Activated CD4-positive, alpha-beta T cell treated with anti-CD3 and anti-CD28 coated beads, Interleukin-10, Interleukin-2, amounts not matched to agents 100 ng/mL and 50 ng/mL, durations not matched to agents 16 hours and 8 hours (primary cell): ENCODE data around the gene SOBP.
"Not testable (repeated sequence)": the region's sequence is repeated elsewhere in the genome, so short reads cannot be mapped to it uniquely, and the experiment has no call there.

Experiments
- DNase-seq: peaks from one replicate; pipeline ENCODE4 v3.0.0-alpha.2; 2020

The SOBP gene

DNA sequence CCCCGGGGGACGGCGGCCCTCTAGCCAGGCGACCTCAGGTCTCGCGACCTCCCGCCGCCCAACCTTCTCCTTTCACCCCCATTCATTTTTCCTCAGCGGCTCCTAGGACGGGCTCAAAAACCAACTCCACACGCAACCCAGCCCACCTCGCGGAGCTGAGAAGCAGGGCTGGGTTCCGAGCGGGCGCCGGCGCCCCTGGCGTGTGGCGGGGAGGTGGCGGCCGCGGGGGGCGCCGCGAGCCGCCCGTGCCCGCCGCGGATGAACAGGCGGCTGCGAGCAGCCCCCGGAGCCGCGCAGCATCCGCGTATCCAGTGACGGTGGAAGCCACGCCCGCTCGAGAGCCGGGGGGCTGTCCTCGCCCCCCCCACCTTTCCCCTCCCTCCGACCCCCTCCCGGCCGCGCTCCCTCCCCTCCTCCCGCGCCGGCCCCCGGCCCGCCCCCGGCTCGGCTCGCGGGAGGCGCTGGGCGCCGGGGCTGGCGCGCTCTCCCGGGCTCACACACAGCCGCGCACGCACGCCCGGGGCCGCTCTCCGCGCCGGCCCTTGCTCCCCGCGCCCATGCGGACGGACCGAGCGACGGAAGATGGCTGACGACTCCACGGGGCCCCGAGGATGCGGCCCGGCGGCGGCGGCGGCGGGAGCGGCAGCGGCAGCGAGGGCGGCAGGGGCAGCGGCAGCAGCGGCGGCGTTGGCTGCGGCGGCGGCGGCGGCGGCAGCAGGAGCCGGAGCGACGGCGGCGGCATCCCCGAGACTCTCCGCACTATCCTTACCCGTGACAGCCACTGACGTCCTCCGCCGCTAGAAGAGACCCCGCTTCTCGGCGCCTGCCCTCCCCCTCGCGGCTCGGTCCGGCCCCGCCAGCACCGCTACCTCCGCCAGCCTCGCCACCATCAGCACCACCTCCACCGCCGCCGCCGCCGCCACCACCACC, at the start of gene SOBP:
Gene SOBP (plus strand): TSS at position 482 of the 930 bp plus-strand sequence. CDS start 500 bp downstream, outside the sequence.
- DNase-seq = peak; percentile 32

DNA sequence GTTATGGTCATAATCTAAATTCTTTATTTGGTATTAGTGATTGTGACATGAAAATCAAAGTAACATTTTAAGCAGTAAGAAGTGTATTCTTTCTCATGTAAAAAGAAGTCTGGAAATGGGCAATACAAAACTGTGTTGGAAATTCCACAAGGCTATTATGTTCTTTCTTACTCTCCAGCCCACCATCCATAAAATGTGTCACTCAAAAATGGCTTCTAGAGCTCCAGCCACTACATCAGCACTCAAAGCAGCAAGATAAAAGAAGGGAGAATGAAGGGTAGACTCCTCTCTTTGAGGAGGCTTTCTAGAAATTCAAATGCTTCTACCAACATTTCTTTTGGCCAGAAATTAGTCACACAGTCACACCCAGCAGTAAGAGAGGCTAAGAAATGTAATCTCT, 49.0 kb upstream of the SOBP start:
- DNase-seq = no peak

DNA sequence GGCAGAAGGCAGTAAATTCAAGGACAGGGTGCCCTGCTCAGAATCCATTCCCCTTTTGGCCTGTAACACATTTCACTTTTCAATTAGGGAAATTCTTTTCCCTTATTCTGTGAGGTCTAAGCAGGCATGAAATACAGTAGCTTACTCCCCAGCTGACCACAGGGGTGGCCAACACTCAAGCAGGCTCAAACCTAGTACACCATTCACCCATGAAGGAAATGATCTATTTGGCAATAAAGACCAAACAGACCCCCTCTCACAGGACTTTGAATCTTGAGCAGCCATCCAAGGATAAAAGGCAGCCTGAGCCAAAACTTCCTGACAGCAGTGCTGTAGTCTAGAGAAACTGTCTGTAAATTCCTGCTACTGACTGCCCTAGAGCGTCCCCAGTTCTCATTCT, 48.2 kb upstream of the SOBP start:
- DNase-seq = no peak

DNA sequence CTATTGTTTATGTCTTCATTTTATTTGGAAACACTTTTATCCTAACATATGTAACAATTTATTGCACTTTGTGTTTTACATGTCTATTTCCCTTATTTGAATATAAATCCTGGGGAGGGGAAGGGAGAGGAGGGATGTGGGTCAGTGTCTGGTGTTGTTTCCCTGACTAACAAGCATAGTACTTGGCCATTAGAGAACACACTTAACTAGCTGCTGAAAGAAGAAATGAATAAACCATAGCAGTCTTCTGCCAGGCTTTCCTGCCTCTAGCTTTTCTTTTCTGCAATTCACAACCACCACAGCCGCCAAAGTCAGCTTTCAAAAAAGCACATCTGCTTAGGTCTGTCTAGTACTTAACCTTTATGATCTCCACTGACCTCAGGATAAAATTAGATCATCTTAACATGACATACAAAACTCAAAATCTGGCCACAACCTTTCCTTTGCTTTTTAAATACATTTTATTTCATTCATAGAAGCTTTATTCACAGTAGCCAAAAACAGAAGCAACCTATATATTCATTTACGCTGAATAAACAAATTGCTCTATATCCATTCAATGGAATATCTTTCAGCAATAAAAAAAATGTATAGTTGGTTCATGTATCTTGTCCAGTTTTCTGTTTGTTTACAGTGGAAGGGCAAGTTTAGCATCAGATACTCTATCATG, 46.8 kb upstream of the SOBP start:
- DNase-seq = no peak

GRCh38 chr6:107443608-107444267, 46.2 kb upstream of the SOBP start:
- no peak for DNase-seq

- DNase-seq = no peak
Observed at GRCh38 chr6:107444277-107444676, 45.6 kb upstream of the SOBP start.

- DNase-seq = no peak
Observed at GRCh38 chr6:107447663-107448216, 42.2 kb upstream of the SOBP start.

DNA sequence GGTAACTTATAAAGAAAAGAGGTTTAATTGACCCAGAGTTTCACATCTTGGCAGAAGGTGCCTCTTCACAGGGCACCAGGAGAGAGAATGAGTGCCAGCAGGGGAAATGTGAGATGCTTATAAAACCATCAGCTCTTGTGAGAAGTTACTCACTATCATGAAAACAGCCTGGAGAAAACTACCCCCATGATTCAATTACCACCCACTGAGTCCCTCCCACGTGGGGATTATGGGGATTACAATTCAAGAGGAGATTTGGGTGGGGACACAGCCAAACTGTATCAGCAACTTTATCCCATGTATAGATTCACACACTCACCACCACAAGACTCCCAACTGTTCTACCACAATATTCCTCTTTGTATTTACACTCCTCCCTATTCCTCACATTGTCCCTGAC, 41.1 kb upstream of the SOBP start:
- no peak for DNase-seq

DNA sequence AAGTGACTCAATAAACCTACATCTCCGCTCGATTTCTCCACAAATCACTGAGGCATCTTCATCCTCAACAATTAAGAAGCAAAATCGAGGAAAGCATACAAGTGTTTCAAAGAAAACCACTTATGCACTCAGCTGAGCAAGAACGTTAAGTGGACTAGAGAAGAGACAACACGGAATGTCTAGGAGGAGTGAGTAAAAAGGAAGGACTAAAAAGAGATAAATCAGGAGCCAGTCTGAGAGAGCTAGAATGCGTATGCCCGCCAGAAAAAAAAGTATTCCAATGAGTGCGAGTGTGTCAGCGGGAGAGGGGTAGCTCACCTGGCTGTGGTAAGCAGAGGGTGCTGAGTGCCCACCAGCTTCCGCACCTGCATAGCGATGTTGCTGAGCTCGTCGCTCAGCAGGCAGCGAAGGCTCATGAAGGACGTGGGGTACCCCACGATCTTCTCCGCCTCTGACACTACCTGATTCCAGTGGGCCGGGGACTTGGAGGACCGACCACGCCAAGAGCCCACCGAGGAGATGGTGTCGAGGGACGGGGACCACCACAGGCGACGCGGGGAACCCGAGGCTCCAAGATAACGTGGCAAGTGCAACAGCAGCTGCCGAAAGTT, 31.1 kb upstream of the SOBP start:
- DNase-seq = peak; percentile 36

DNA sequence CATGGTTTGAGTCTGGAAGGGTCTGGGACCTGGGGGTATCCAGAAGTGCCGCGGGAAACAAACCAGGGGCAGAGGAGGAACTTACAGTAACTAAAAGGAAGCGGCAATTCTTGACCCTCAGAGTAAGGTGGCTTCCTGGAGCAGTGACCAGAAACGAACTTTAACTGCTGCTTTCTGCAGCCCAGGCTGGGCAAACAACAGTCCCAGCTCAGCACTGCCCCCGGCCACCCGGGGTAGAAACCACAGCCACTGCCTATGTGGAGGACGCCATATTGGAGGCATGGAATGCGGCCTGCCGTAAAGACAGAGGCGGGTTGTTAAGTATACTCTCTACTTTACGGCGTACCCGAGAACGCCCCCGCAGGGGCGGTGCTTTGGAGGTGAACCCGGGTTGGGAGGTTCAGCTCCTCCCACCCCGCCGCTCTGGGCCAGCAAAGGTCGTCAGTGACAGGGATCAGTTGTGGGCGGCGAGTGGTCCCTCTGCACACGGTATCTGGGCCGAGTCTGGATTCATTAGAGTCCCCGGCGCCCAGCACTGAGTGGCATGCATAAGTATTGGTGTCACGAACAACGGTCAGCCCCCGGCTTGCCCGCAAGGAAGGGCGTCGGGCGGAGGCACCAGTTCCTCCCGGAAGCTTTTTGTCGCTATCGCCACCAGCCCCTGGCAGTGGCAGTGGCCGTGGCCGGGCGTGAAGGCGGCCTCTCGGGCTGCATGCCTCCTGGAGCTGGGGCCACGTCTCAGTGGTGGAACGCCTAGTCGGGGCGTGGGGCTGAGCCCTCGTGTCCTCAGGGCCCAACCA, 30.4 kb upstream of the SOBP start, which contains the start of gene PDSS2:
Gene PDSS2 (minus strand): TSS at position 282 of the 800 bp plus-strand sequence. CDS start 279 bp downstream, at position 3.
- DNase-seq = peak; percentile 99

DNA sequence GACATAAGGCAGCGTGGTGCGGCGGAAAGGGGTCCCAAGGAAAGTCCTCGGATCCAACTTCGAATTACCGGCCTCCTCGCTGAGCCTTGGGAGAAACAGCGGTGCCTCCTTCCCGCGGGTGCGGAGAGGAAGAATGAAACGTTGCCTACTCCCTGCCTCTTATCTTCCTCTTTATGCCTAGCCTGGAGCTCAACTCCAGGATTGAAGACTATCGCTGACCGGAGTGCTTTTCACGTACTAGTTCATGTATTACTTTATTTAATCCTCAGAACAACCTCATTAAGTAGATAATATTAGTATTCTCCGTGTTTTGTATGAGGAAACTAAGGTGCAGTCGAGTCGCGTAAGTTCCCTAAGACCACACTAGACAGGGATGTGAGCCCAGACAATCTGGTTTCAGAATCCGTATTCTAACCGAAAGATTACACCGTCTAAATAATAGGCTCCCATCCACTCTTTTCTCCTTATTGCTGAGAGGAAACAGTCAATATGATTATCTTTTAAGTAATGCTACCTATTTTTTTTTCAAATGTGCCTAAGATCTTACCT, 29.8 kb upstream of the SOBP start:
- DNase-seq = no peak

DNA sequence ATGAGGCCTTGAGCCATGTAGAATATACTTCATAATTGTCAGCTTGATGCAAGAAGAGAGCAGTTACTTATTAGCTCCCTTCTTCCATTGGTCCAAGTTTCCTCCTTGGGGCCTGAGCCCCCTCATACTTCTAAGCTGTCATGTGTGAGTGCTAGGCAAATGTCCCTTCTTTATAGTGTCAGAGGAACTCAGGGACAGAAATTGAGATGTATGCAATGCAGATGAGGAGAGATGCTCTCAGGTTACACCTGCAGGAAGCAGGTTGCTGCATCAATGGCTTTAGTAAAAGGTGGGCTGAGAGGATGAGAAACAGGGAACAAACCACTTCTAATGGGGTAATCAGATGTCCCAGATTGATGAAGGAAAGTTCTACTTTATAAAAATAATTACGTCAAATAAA, 23.9 kb upstream of the SOBP start:
- DNase-seq = no peak

GRCh38 chr6:107470364-107470763, 19.6 kb upstream of the SOBP start:
- no peak for DNase-seq

DNA sequence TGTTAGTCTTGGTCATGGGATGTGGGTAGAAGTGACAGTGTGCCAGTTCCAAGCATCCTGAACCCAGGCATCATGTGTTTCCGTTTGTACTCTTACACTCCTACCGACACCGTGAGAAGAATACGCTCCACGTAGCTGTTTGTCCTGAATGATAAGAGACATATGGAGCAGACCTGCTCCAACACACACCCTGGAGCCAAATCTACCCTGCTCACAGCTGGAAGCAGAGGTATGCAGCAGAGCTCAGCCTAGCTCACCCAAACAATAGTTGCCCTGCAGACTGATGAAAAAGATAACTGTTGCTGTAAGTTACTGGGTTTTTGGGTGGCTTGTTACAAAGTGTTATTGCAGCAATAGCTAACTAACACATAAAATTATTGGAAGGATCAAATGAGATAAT, 16.3 kb upstream of the SOBP start:
- DNase-seq = no peak

GRCh38 chr6:107475360-107475759, 14.6 kb upstream of the SOBP start:
- DNase-seq = not testable (repeated sequence)

DNA sequence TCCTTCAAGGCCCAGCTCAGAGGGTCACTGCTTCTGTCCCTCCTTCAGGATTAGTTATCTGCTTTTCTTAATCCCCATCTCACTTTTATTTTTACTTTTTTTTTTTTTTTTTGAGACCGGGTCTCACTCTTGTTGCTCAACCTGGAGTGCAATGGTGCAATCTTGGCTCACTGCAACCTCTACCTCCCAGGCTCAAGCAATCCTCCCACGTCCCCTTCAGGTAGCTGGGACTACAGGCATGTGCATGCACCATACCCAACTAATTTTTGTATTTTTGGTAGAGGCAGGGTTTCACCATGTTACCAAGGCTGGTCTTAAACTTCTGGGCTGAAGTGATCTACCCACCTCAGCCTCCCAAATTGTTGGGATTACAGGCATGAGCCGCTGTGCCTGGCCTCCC, 14.1 kb upstream of the SOBP start:
- DNase-seq = not testable (repeated sequence)

DNA sequence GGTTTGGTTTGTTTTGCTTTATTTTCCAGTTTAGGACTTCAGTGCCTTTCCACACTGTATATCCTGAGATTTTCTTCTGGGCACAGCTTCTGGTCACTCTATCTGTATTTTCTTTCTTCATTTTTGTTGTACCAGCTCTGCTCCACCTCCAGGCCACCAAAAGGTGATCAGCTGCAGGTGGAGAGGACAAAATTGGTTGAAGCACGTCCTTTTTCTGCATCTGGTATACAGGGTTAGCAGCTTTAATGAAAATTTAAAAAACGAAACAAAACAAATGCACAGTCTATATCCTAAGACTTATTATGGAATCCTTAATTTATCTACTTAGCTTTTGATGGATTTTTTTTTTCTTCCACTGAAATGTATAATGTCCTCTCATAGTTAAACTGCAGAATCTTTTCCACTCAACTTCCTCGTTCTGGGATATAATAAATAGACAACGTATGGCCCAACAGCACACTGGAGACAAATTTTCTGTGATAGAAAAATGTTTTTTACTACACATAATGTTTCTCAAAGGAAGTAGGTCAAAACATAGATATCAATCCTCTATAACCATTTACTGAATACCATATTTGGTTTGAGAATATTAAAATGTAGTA, 10.7 kb upstream of the SOBP start:
- DNase-seq = no peak

GRCh38 chr6:107485157-107485556, 4.8 kb upstream of the SOBP start:
- no peak for DNase-seq

DNA sequence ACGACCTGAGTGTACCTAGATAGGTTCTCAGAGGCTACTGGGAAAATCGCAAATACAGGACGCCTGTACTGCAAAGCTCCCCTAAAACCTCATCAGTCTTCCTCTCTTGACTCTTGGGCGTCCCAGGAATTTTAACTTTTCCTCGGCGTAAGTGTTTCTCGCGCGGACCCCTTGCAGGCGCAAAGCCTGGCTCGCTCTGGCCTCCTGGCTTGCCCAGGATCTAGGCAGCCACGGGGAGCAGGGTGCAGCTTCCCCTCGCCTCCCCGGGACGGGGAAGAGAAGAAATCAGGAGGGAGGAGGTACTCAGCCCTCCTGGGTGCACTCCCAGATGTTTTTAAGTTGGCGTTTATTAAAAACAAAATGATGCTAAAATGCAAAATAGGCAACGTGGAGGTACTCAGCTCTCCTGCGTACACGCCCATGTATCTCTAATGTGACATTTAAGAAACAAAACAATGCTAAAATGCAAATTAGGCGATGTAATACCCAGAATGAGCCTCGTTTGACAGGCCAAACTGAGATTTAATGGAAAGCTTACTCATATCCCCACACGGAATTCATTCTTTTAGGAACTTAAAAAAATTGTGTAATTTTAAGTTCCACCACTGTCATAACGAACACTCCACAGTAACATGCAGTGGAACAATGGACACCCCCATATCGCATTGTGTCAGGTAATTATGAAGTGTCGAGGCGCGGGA, 1.6 kb upstream of the SOBP start:
- peak; percentile 8 for DNase-seq

GRCh38 chr6:107488875-107489635, 862 bp upstream of the SOBP start:
- DNase-seq = no peak
